ENCODE results near the gene GTPBP8. TPM values are rescaled to one million over a fixed set of nuclear protein-coding genes. Genes with fewer than 3 reads are reported as not detected.

GTPBP8 gene
- total RNA-seq, 4 donors from 2014 or later: 21.6 to 30.8 (median 24.8) TPM

- H3K27me3 ChIP-seq: peaks cover 0 to 9% (median 0%) of the 10 kb centered on the region in 4 donors
- peaks cover 0 to 6% (median 0%) of the 10 kb centered on the region in 4 donors for H3K9me3 ChIP-seq
- H3K4me3 ChIP-seq: no peak overlapping the region
- no peak for DNase-seq (ENCODE audit: extremely low spot score)
- TF ChIP-seq POLR2AphosphoS5 (IDR thresholded peaks at IDR 0.05) (no peak), POLR2A (IDR thresholded peaks at IDR 0.05; ENCODE audit: low read depth) (no peak)
- H3K27ac ChIP-seq (replicated peaks in 1 of 4): no peak overlapping the region
- no peaks in the 10 kb centered on the region for H3K4me1 ChIP-seq
- intact Hi-C loops (cut with DNase I): no loop called here
- H3K36me3 ChIP-seq: no peaks in the 10 kb centered on the region
Observed at GRCh38 chr3:112963683-112964082, 27.1 kb upstream of the GTPBP8 start.

DNA sequence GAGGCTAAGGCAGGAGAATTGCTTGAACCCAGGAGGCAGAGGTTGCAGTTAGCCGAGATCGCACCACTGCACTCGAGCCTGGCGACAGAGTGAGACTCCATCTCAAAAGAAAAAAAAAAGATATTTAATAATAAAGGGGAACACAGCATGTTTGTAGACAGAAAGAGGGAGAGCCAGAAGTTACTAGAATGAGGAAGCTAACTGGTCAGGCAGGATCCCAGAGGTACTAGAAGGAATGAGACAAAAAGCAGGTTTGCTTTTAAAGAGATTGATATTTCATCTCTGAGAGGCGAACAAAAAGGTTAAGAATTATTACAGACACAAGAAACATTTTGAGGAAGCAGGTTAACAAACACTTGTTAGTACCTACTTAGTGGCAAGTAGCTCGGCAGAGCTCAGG is 25.1 kb upstream of the GTPBP8 start:
- TF ChIP-seq POLR2A (IDR thresholded peaks at IDR 0.05; ENCODE audit: low read depth) (no peak), POLR2AphosphoS5 (IDR thresholded peaks at IDR 0.05) (no peak), EP300 (IDR thresholded peaks at IDR 0.05) (no peak)
- TF ChIP-seq, protein P1, sequence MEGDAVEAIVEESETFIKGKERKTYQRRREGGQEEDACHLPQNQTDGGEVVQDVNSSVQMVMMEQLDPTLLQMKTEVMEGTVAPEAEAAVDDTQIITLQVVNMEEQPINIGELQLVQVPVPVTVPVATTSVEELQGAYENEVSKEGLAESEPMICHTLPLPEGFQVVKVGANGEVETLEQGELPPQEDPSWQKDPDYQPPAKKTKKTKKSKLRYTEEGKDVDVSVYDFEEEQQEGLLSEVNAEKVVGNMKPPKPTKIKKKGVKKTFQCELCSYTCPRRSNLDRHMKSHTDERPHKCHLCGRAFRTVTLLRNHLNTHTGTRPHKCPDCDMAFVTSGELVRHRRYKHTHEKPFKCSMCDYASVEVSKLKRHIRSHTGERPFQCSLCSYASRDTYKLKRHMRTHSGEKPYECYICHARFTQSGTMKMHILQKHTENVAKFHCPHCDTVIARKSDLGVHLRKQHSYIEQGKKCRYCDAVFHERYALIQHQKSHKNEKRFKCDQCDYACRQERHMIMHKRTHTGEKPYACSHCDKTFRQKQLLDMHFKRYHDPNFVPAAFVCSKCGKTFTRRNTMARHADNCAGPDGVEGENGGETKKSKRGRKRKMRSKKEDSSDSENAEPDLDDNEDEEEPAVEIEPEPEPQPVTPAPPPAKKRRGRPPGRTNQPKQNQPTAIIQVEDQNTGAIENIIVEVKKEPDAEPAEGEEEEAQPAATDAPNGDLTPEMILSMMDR (IDR thresholded peaks at IDR 0.05): no peak
- peaks cover 0 to 6% (median 0%) of the 10 kb centered on the region in 4 donors for H3K9me3 ChIP-seq
- H3K27me3 ChIP-seq: peaks cover 0 to 9% (median 0%) of the 10 kb centered on the region in 4 donors
- WGBS: 79% methylated on average over 6 of the region's 6 CpGs
- DNase-seq (ENCODE audit: extremely low spot score): no peak
- no peaks in the 10 kb centered on the region for H3K4me1 ChIP-seq
- intact Hi-C loops (cut with DNase I): no loop called here
- H3K27ac ChIP-seq (replicated peaks in 1 of 4): no peak overlapping the region
- no peaks in the 10 kb centered on the region for H3K36me3 ChIP-seq
- H3K4me3 ChIP-seq: no peak overlapping the region

- peaks cover 0 to 6% (median 0%) of the 10 kb centered on the region in 4 donors for H3K9me3 ChIP-seq
- 57% methylated on average over 2 of the region's 2 CpGs for WGBS
- H3K36me3 ChIP-seq: no peaks in the 10 kb centered on the region
- DNase-seq (ENCODE audit: extremely low spot score): no peak
- H3K27ac ChIP-seq (replicated peaks in 1 of 4): no peak overlapping the region
- intact Hi-C loops (cut with DNase I): no loop called here
- no peak overlapping the region for H3K4me3 ChIP-seq
- TF ChIP-seq POLR2AphosphoS5 (IDR thresholded peaks at IDR 0.05) (no peak), EP300 (IDR thresholded peaks at IDR 0.05) (no peak), POLR2A (IDR thresholded peaks at IDR 0.05; ENCODE audit: low read depth) (no peak)
- TF ChIP-seq, protein P1 (IDR thresholded peaks at IDR 0.05): no peak
- H3K27me3 ChIP-seq: peaks cover 0 to 9% (median 0%) of the 10 kb centered on the region in 4 donors
- no peaks in the 10 kb centered on the region for H3K4me1 ChIP-seq
Observed at GRCh38 chr3:112966633-112967032, 24.2 kb upstream of the GTPBP8 start.

GRCh38 chr3:112967425-112967824 is 23.4 kb upstream of the GTPBP8 start:
- Histone ChIP-seq H3K36me3 (no peaks in the 10 kb centered on the region), H3K27ac (replicated peaks in 1 of 4) (no peak overlapping the region), H3K4me1 (no peaks in the 10 kb centered on the region), H3K4me3 (no peak overlapping the region), H3K27me3 (peaks cover 0 to 9% (median 0%) of the 10 kb centered on the region in 4 donors), H3K9me3 (peaks cover 0 to 6% (median 0%) of the 10 kb centered on the region in 4 donors)
- TF ChIP-seq, protein P1 (IDR thresholded peaks at IDR 0.05): no peak
- no peak for TF ChIP-seq EP300 (IDR thresholded peaks at IDR 0.05)
- no peak for TF ChIP-seq POLR2A (IDR thresholded peaks at IDR 0.05; ENCODE audit: low read depth)
- TF ChIP-seq POLR2AphosphoS5 (IDR thresholded peaks at IDR 0.05): no peak
- 81% methylated on average over 1 of the region's 1 CpG for WGBS
- no peak for DNase-seq (ENCODE audit: extremely low spot score)
- intact Hi-C loops (cut with DNase I): no loop called here

GRCh38 chr3:112967828-112968227 is 23.0 kb upstream of the GTPBP8 start:
- Histone ChIP-seq H3K4me1 (no peaks in the 10 kb centered on the region), H3K36me3 (no peaks in the 10 kb centered on the region), H3K9me3 (peaks cover 0 to 6% (median 0%) of the 10 kb centered on the region in 4 donors), H3K4me3 (no peak overlapping the region), H3K27me3 (peaks cover 0 to 9% (median 0%) of the 10 kb centered on the region in 4 donors), H3K27ac (replicated peaks in 1 of 4) (no peak overlapping the region)
- 63% methylated on average over 1 of the region's 1 CpG for WGBS
- intact Hi-C loops (cut with DNase I): no loop called here
- no peak for TF ChIP-seq EP300 (IDR thresholded peaks at IDR 0.05)
- TF ChIP-seq, protein P1 (IDR thresholded peaks at IDR 0.05): no peak
- no peak for TF ChIP-seq POLR2A (IDR thresholded peaks at IDR 0.05; ENCODE audit: low read depth)
- TF ChIP-seq POLR2AphosphoS5 (IDR thresholded peaks at IDR 0.05): no peak
- DNase-seq (ENCODE audit: extremely low spot score): no peak
